ENCODE data around the gene IGLL5. TPM values are rescaled to one million over a fixed set of nuclear protein-coding genes. Genes with fewer than 3 reads are reported as not detected.

Gene IGLL5
- total RNA-seq, 4 donors from 2014 or later = 1.8 to 15.7 TPM; not detected in 2

DNA sequence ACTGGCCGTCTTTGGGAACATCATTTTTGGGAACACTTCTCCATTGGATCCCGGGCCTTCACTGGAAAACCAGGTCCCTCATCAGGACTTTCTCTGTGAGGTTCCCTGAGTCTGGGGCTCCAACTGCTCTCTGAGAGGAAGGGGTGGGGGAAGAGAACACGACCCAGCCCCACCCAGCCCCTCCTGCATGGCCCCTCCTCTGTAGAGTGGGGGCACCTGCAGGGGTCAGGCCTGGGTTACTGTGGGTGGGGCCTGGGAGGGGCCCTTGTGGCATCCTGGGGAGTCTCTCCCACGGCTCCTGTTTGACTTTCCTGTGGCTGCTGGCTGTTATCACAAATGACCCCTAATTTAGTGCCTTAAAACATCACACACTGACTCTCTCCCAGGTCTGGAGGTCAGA, 36.3 kb downstream of the IGLL5 start:
- no peaks in the 10 kb centered on the region for H3K36me3 ChIP-seq
- DNase-seq = no peak
- intact Hi-C loops (cut with DNase I) = no loop called here
- TF ChIP-seq POLR2A (IDR thresholded peaks at IDR 0.05) = no peak
- TF ChIP-seq, protein P1, sequence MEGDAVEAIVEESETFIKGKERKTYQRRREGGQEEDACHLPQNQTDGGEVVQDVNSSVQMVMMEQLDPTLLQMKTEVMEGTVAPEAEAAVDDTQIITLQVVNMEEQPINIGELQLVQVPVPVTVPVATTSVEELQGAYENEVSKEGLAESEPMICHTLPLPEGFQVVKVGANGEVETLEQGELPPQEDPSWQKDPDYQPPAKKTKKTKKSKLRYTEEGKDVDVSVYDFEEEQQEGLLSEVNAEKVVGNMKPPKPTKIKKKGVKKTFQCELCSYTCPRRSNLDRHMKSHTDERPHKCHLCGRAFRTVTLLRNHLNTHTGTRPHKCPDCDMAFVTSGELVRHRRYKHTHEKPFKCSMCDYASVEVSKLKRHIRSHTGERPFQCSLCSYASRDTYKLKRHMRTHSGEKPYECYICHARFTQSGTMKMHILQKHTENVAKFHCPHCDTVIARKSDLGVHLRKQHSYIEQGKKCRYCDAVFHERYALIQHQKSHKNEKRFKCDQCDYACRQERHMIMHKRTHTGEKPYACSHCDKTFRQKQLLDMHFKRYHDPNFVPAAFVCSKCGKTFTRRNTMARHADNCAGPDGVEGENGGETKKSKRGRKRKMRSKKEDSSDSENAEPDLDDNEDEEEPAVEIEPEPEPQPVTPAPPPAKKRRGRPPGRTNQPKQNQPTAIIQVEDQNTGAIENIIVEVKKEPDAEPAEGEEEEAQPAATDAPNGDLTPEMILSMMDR (IDR thresholded peaks at IDR 0.05) = no peak
- H3K4me1 ChIP-seq = no peaks in the 10 kb centered on the region
- 76 to 78% methylated on average over 4 of the region's 4 CpGs for WGBS, 2 donors
- H3K27me3 ChIP-seq = no peaks in the 10 kb centered on the region
- no peak overlapping the region for H3K4me3 ChIP-seq (replicated peaks in 1 of 3)
- no peaks in the 10 kb centered on the region for H3K9me3 ChIP-seq
- no peak overlapping the region for H3K27ac ChIP-seq

DNA sequence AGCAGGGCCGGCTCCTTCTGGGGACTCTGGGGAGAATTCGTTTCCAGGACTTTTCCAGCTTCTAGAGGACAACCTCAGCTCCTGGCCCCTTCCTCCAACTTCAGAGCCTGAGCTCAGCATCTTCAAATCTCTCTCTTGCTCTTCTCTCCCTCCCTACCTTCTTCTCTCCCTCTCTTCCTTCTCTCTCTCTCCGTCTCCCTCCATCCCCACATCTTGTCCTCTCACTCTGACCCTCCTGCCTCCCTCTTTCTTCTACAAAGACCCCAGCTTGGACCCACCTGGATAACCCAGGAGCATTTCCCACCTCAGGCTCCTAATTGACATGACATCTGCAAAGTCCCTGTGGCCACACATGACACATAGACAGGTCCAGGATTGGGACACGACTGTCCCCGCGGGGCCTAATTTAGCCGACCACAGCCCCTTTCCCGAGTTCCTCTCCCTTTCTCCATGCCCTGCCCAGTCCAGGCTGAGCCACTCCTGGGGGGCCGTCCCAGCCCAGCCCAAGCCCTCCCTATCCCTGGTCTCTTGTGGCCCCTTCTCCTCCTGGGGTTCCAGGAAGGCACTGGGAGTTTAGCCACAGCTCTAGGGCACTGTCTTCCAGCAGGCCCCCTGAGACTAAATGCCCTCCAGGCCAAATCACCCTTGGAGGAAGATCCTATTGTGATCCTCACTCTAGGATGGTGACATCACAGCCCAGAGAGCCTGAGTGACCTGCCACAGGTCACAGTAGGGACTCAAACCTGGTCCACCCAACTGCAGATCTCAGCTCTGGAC, 36.9 kb downstream of the IGLL5 start:
- DNase-seq = no peak
- H3K4me3 ChIP-seq (replicated peaks in 1 of 3) = no peak overlapping the region
- no peak for TF ChIP-seq POLR2A (IDR thresholded peaks at IDR 0.05)
- TF ChIP-seq, protein P1 (IDR thresholded peaks at IDR 0.05) = no peak
- H3K36me3 ChIP-seq = no peaks in the 10 kb centered on the region
- H3K27me3 ChIP-seq = no peaks in the 10 kb centered on the region
- H3K4me1 ChIP-seq = no peaks in the 10 kb centered on the region
- intact Hi-C loops (cut with DNase I) = no loop called here
- no peak overlapping the region for H3K27ac ChIP-seq
- WGBS, 2 donors = 86 to 87% methylated on average over 9 of the region's 9 CpGs
- H3K9me3 ChIP-seq = no peaks in the 10 kb centered on the region

DNA sequence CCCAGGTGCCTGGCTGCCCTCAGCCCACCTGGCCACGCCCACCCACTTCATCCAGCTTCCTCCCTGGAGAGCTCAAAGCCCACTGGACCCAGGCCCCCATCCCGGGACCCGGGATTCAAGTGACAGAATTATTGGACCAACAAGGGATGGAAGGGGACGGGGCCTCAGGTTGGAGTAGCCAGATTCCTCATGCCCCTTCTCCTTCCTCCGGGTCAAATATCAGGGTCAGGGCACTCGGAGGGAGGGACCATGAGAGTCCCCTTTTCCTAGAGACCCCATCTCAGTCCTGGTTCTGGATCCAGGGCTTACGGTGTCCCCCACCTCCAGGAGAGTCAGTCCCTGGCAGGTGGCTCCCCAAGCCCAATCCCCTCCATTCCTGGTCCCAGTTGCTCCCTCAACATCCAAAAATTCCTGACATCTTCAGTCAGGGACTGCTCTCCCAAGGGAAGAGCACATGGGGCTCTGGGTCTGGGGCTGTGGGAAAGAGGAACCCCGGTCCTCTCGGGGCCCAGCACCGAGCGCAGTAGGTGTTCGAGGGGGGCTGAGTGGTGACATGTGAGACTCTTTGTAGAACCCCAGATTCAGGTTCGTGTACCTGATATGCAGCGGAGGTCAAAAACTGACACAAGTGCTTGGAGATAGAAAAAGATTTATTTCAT, 37.7 kb downstream of the IGLL5 start:
- intact Hi-C loops (cut with DNase I) = no loop called here
- no peaks in the 10 kb centered on the region for H3K9me3 ChIP-seq
- 68 to 73% methylated on average over 10 to 14 of the region's 14 CpGs for WGBS, 2 donors
- TF ChIP-seq, protein P1 (IDR thresholded peaks at IDR 0.05) = no peak
- TF ChIP-seq POLR2A (IDR thresholded peaks at IDR 0.05) = no peak
- no peaks in the 10 kb centered on the region for H3K4me1 ChIP-seq
- no peaks in the 10 kb centered on the region for H3K27me3 ChIP-seq
- H3K27ac ChIP-seq = no peak overlapping the region
- H3K36me3 ChIP-seq = no peaks in the 10 kb centered on the region
- DNase-seq = no peak
- no peak overlapping the region for H3K4me3 ChIP-seq (replicated peaks in 1 of 3)

DNA sequence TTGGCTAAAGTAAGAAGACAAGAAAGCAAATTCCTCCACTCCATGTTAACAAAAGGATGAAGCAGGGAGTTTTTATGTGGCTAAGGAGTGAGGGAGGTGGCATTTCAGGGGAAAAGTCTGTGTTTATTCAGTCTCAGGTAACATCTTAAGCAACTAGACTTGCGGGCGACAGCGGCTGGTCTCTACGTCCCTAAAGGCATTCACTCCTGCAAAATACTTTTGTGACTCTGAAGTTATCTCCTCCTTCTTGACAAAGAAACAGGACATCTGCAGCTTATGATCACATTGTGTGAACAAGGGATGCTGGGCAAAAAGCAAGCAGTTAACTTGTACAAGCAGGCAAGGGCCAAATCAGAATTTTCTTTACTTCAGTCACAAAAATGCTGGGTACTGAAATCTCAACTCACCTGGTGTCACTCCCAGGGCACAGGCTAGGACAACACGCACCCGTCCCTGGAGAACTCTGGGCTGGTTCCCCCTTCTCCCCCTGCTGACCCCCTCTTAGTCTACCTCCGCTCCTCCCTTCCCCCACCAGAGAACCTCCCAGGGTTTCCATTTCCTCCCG, 38.3 kb downstream of the IGLL5 start:
- TF ChIP-seq, protein P1 (IDR thresholded peaks at IDR 0.05) = no peak
- no peak for TF ChIP-seq POLR2A (IDR thresholded peaks at IDR 0.05)

More for the DNA sequence above, 38.3 kb downstream of the IGLL5 start:
- H3K9me3 ChIP-seq = no peaks in the 10 kb centered on the region
- H3K4me3 ChIP-seq (replicated peaks in 1 of 3) = no peak overlapping the region
- H3K36me3 ChIP-seq = no peaks in the 10 kb centered on the region
- DNase-seq = no peak
- no peaks in the 10 kb centered on the region for H3K4me1 ChIP-seq
- H3K27me3 ChIP-seq = no peaks in the 10 kb centered on the region
- intact Hi-C loops (cut with DNase I) = no loop called here
- no peak overlapping the region for H3K27ac ChIP-seq
- 31 to 32% methylated on average over 8 of the region's 8 CpGs for WGBS, 2 donors

Measured in thyroid gland (tissue), 4 donors.